ENCODE results near the gene DCLK2.

DCLK2 gene

DNA sequence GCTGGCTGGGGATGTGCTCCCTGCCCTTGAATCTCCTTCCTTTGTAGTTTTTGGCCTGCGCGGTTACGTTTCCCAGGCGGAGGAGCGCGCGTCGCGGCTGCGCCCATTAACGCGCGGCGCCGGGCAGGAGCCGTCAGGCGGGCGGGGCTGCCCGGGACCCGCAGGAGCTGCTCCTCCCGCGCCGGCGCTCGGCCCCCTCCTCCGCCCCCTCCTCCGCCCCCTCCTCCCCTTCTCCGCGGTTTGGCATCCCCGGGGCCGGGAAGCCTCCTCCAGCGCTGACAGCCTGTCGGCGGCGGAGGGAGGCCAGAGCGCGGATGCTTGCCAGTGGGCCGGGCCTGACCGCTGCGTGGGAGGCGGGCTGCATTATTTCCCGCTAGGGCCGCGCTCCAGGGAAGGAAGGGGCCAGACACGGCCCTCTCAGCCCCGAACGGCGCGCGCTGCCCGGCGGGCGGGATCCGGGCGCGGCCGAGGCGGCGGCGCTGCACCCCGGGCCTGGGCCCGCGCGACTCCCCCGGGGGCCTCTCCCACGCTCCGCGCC lies at the start of gene DCLK2:
Gene DCLK2 (plus strand): TSS at position 405 of the 538 bp plus-strand sequence. CDS start 583 bp downstream, outside the sequence.
- DNase-seq (ENCODE audit: low read depth), result no peak

- no peak for DNase-seq (ENCODE audit: low read depth)
Measured at GRCh38 chr4:150032541-150032940, 45.7 kb upstream of the DCLK2 start.

DNA sequence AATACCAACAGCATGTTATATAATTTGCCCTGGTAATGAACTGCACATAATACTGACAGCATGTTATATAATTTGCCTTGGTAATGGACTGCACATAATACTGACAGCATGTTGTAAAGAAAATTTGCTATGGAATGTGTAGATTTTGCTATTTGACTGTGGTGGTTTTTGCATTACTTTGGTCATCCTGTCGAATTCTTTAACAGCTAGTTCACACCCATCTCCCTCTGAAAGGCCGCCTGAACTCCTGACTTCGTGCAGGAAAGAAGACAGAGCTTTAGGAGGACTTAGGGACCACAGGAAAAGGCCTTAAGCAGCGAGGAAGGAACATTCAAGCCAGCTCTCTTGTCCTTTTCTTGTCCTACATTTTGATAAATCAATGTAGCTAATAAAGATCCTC lies 45.2 kb upstream of the DCLK2 start:
- DNase-seq (ENCODE audit: low read depth), result no peak

DNA sequence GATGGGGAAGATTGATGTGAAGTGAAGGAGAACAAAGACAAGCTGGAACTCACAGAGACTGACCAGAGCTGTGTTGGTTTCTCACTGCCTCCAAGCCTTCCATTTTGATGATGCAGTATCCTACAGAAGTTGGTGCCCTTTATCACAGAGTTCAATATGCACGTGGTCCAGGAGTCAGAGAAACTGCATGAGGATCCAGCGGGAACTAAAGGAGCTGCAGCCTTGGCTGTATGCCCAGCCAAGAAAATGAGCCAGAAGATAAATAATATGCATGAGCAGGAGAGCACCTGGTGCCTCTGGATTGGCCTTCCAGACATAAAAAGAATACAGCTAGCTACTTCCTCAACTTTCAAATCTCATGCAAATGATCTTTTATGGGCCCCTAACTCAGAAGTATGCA lies 44.3 kb upstream of the DCLK2 start:
- no peak for DNase-seq (ENCODE audit: low read depth)

GRCh38 chr4:150037251-150037856 lies 40.9 kb upstream of the DCLK2 start:
- DNase-seq (ENCODE audit: low read depth), result no peak

DNA sequence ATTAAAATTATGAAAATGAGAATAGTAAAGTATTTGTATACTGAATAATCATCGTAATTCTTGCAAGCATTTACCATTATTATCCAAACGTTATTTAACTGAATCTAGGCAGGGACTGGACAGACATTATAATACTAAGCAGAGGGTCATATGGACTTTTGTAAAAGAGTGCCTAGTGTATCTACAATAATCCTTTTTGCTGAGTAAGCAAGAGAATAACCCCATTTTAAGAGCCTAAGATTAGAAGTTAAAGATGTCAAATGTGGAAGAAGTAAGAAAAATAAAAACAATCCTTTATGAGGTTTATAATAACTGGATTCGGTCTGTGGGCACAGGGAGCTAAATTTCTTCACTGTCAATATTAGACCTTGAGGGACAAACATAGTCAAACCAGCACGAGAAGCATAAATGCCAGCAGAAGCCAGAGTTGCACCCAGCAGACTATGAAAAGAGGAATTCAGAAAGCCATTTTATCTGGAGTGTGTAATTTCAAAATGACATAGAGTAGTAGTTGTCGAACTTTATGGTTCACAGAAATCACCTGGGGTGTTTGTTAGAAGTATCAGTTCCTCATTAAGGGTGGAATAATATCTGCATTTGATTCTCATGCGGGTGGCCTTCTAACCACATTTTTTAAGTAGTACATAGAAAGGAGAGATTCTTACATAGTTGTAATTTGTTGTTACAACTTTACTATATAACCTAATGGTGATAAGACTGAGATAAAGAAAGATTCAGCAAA lies 39.7 kb upstream of the DCLK2 start:
- DNase-seq (ENCODE audit: low read depth), result no peak

DNA sequence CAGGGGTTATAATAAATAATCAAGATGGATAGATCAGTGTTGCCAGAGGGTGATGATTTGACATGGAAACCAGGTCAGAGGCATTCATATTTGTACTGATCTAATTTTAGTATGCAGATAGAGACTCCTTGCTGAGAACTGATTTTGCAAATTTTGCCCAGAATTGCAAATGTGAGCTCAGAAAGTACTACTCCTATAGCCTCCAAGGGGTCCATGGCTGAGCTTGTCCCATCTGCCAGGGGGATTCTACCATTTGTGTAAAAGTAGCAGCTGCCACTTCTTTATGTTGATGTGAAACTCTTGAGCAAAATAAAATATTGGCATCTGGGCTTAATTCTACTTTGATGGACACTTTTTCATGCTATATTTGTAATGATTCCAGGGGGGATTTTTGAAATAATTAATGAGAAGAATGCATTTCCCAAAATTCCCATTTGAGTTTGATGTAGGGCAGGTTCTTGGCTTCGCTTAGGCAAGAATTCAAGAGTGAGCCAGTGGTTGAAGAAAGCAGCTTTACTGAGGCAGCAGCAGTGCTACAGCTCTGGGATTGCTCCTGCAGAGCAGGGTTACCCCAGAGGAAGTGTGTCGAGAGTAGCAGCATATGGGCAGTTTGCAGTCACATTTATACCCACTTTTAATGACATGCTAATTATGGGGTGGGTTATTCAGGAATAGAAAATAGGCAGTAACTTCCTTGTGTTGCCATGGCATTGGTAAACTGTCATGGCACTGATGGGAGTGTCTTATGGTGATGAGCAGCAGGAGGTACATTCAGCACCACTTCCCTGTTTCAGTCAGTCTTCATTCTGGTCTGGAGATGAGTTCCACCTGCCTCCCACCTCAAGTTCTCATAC lies 38.7 kb upstream of the DCLK2 start:
- no peak for DNase-seq (ENCODE audit: low read depth)

GRCh38 chr4:150044517-150044916 lies 33.7 kb upstream of the DCLK2 start:
- no peak for DNase-seq (ENCODE audit: low read depth)

- DNase-seq (ENCODE audit: low read depth), result no peak
Measured at GRCh38 chr4:150045410-150045809, 32.8 kb upstream of the DCLK2 start.

DNA sequence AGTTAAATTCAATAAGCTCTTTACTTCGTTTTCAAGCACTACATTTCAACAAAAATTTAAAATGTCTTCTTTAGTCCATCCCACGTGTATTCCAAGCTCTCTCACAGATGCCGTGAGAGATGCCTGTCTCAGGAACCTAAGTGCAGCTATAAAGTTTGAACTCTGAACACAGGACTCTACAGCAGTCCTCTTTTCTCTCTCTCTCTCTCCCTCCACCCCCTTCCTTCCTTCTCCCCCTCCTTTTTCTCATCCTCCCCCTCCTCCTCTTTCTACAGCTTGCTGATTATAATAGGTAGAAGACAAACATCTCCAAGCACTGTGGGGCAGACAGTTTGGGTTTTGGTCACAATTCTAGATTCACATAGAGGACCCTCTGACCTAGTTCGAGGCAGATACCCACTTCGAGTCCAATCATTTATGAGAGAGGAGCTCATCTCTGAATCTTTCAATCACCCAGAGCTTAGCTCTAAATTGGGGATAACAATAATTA lies 31.5 kb upstream of the DCLK2 start:
- DNase-seq (ENCODE audit: low read depth), result no peak

GRCh38 chr4:150047546-150047945 lies 30.7 kb upstream of the DCLK2 start:
- no peak for DNase-seq (ENCODE audit: low read depth)

DNA sequence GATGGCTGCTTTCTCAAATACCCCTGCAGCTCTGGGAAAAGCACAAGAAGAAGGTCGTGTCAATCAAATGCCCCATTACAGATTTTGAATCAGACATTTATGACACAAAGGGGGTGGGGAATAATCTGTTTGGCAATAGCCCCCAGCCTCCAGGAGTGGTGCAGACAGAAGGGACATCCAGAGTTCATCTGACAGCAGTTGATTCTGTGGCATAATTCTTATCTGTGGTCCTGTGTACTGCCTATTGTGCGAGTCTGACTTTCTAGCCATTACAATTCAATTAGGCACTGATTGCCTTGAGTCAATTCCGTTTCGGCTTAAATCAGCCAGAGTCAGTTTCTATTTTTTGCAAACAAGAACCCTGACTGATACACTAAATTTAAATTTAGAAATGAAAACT lies 28.6 kb upstream of the DCLK2 start:
- DNase-seq (ENCODE audit: low read depth), result no peak

GRCh38 chr4:150050566-150050965 lies 27.7 kb upstream of the DCLK2 start:
- no peak for DNase-seq (ENCODE audit: low read depth)

DNA sequence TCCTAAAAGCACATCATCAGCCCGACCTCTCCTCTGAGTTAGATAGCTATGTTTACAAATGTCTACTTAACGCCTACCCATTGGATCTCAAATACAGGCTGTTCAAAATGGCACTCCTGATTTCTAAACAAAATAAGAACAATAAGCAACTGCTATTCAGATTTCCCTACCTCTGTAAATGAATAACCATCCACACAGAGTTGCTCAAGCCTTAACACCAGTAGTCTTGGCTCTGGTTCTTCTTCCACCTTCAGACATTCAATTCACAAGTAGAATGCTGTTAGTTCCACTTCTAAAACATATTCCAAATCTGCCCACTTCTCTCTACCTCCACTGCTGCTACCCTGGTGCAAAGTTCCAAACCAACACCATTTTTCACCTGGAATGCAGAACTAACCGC lies 27.1 kb upstream of the DCLK2 start:
- DNase-seq (ENCODE audit: low read depth), result no peak

DNA sequence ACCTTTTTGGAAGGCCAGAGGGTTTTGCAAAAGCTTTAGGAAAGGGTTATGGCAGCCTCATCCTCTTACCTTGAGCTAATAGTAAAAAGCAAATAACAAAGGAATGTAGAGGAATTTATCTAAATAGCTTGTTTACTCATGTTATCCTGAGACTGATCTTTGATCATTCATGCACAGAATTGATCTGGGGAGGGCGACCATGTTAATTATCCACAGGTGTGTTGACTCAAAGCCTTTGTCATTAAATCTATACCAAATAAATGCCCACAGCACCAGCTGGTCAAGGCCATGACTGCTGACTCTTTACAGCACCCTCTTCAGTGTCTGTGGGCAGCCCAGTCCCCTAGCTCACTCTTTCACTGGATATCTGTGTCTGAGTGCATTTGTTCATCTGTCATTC lies 22.8 kb upstream of the DCLK2 start:
- DNase-seq (ENCODE audit: low read depth), result no peak

DNA sequence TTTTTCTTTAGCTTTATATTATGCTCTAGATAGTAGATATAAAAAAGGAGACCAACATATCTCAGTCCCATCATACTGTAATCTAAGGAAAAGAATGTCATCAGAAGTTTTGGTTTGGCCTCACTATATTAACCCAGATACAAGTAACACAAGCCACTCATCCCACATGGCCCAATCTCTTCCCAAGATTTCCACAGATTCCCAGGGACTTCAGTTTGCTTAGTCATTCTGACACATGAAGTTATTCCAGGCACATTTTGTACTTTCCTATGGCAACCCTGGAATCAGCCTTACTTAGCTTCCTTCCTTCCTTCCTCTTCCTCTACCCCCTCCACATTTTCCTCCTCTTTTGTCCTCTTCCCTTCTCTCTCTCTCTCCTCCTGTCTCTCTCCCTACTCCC lies 21.7 kb upstream of the DCLK2 start:
- no peak for DNase-seq (ENCODE audit: low read depth)

- no peak for DNase-seq (ENCODE audit: low read depth)
Measured at GRCh38 chr4:150061086-150061776, 17.0 kb upstream of the DCLK2 start.

DNA sequence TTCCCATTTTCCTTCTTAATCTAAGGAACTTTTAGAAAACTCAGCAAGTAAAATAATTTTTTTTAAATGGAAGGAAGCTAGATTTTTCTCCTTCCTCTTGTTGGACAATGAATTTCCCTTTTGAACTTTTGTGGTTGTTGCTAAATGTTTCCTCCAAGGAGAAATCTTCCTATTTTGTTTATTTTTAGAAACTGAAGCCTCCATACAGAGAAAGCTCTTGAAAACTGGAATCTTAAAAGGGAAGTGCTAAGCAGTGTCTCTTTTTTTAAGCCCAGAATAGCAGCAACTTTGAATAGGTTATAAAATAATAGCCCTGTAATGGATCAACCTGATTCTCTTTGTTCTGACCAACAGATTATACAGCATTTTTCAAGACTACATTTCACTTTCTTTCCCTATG lies 15.1 kb upstream of the DCLK2 start:
- DNase-seq (ENCODE audit: low read depth), result no peak

- no peak for DNase-seq (ENCODE audit: low read depth)
Measured at GRCh38 chr4:150065740-150066139, 12.5 kb upstream of the DCLK2 start.

DNA sequence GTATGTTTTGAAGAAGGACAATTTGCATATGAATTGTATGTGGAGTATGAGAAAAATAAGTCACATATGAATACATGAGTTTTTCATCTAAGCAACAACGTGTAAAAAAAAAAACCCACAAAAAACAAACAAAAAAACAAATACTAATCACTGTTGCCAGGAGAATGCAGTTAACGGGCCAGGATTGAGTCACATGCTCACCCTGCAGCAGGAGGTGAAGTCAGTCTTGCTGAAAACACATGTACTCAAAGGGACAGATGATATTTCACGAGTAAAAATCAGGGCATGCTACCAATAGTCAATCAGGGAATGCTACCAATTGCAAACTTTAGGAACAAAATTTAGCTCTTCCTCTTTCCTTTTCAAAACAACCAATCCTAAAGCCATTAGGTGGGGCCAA lies 10.4 kb upstream of the DCLK2 start:
- DNase-seq (ENCODE audit: low read depth), result no peak

- DNase-seq (ENCODE audit: low read depth), result no peak
Measured at GRCh38 chr4:150068300-150068960, 9.8 kb upstream of the DCLK2 start.
